ENCODE results near the gene TBRG4. TPM values are rescaled to one million over a fixed set of nuclear protein-coding genes. Genes with fewer than 3 reads are reported as not detected.
"Not testable (repeated sequence)": the region's sequence is repeated elsewhere in the genome, so short reads cannot be mapped to it uniquely, and the experiment has no call there.

TBRG4 gene
- 89.4 TPM for total RNA-seq

DNA sequence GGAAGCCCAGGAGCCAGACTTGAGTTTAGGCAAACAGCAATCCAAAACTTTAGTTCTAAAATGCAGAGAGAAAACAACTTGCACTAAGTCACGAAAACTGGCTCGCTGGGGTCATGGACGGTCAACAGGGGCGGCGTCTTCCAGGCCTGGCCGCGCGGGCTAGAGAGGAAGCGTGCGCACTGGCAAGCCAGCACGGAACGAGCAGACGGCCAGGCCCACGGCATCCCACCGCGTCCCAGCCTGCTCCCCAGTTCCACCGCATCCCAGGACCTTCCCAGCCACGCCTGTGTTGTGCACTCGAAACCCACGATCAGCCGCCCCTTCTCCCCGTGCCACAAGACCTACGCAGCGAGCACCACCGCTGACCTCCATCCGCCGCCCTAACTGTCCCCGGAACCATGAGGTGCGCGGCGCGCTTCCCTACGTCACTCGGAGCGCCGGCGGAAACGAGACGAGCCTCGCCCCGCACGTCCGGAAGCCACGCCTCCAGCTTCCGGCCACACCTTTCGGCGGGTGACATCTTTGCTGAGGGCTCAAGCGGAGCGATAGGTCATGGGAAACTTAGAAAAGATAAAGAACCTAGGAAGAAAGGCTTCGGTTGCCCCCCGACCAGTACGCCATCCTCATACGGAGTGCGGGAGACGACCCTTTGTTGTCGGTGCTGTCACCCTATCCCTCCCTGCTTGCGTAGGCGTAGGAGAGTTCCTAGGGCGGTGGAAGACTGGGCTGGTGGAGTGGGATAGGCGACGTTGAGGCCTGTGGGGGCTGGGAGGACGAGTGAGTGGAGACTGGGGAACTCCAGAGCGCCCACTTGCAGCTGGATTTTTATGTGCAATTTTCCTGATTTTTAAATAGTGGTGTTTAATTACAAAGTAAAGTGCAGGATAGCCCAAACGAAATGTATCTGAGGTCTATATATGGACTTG, at the start of gene TBRG4:
Gene TBRG4 (minus strand): TSS at position 400 of the 926 bp plus-strand sequence. CDS start 2,460 bp downstream, outside the sequence.
- peak; percentile 95 for DNase-seq (ENCODE audit: low spot score)

DNA sequence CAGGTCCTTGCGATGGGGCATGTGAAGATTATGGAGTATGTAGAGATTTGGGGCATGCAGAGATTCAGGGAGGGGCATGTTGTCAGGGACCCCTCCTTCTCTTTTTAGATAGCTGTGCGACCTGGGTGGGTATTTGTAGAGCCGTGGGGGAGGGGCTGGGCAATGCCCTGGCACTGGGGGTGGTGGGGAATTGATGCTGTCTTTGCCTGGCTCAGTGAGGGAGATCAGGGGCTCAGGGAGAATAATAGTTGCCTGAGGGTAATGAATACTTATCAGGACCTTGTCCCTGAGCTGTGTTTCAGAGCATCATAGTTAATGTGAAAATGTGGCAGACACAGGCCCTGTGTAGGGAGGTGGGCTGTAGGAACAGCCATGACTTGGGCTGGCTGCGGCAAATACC, 49.6 kb upstream of the TBRG4 start:
- DNase-seq (ENCODE audit: low spot score): no peak

DNA sequence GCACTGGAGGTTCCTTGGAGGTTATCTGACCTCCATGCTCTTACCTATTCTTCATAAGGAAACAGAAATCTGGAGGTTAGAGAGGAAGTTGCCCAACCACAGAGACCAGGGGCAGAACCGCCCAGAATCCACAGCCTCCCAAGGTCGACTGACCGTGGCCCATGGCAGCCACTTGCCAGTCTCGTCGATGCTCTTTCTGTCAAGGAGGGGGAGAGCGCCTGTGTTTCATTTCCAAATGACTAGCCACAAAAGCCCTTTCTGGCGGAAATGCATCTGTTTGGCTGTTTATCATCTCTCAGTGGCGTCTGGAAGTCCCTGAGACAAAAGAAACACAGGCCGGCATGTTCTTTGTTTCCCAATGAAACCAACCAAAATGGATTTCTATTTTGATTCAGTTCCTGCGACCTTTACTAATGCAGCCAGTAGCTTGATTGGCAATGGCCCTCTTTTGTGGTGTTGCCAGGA, 49.0 kb upstream of the TBRG4 start:
- no peak for DNase-seq (ENCODE audit: low spot score)

DNA sequence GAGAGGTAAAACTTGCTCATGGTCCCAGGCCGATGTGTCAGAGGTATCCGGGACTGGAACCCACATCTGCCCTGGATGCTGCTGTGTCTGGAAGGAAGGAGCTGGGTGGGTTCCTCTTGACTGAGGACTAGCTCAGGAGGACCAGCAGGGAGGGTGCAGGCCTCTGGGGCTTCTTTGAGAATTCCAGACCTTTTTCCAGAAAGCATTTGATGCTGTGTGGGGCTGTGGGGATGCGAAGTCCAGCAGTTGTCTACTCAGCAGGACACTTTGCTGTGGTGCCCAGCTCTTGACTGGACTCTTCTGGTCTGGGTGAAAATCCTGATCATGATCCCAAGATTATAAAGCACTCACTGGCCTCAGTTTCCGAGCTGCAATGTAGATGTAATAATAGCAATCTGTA, 47.8 kb upstream of the TBRG4 start:
- DNase-seq (ENCODE audit: low spot score): no peak

DNA sequence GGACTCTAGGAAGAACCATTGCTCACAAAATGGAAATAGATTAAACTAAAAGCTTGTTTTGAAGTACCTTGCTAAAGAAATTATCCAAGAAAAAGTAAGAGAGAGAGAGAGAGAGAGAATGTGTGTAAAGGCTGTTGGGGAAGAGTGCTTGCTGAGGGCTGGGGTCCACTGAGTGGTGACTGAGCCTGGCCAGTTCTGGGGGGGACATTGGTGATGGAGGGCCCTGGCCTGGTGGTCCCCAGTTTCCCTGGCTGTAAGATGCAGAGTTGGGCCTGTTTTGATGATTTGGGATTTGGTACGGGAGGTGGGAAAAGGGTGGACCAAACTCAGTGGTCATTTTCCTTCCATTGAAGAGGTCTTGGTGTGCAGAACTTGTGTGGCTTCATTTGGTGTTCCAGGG, 47.0 kb upstream of the TBRG4 start:
- no peak for DNase-seq (ENCODE audit: low spot score)

DNA sequence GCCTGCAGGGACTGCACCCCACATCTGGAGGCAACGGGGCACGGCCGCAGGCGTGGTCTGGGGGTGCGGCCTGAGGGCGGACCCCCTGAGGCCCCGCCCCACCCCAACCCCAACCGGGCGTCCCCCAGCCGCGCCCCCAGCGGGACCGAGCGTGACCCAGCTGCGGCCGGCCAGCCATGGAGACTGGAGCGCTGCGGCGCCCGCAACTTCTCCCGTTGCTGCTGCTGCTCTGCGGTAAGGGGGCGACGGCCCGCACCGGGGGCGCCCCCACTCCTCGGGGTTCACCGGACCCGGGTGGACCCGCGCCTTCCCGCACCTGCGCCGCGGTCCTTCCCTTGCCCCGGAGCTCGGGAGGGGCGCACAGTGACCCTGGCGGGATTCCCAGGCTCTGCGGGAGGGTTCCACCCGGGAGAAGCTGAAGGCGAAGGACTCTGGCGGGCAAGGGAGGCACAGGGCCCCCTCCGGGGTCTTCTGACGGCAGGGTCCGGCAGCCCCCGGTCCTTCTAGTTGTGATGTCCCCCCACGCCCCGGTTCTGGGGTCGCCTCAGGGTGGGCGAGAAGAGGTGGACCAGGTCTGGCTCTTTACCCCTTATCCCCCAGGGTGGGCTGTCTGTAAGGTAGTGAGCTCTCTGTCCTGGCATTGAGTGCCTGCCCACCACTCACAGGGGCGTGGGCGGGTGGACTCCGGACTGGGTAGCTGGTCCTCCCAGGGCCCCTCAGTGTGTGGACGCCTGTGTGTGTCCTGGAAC, 46.3 kb upstream of the TBRG4 start, which contains the start of gene RAMP3:
Gene RAMP3 (plus strand): TSS at position 139 of the 749 bp plus-strand sequence. CDS start 38 bp downstream, at position 177.
- no peak for DNase-seq (ENCODE audit: low spot score)

DNA sequence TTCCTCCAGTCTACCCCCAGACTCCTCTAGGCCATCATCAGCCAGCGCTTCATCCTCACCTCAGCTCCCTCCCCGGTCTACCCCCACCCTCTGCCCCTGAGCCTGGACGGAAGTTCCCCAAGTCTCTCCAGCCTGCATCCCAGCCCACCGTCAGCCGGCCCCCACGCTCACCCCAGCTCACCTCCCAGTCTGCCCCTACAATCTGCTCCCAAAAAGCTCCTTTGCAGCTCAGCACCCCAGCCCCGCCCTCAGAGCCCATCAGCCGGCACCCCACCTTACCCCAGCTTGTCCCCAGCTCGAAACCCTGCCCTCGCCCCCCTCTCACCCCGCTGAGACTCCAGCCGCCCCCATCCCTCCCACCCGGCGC, 45.8 kb upstream of the TBRG4 start:
- no peak for DNase-seq (ENCODE audit: low spot score)

DNA sequence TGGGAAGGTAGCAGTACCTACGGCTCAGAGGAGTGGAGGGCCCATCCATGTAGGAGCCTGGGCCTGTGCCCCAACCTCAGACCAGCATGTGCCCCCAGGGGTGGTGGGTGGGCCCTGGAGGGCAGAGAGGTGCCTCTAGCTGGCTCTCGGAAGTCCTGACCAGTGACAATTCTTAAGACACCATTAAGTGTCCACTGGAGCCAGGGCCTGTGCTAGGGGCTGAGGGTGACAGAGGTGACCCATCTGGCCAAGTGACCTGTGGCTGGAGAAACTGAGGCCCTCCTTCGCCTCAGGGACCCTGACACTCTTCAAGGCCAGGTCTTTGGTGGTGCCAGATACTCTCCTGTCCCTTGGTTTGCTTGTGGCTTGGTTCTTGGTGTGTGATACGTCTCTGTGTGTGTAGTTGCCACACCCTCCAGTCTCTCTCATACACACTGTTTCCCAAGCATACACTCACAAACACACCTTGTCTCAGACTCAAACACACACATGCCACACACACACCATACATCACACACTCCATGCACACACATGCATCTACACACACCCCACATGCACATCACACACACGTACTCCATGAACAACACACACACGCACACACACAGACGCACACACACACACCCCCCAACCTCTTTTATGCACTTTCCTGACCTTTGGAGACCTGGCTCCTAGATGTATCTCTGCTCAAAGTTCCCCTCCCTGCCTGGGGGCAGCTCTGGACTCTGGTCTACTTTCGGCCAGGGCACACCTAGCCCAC, 45.2 kb upstream of the TBRG4 start:
- DNase-seq (ENCODE audit: low spot score): no peak

DNA sequence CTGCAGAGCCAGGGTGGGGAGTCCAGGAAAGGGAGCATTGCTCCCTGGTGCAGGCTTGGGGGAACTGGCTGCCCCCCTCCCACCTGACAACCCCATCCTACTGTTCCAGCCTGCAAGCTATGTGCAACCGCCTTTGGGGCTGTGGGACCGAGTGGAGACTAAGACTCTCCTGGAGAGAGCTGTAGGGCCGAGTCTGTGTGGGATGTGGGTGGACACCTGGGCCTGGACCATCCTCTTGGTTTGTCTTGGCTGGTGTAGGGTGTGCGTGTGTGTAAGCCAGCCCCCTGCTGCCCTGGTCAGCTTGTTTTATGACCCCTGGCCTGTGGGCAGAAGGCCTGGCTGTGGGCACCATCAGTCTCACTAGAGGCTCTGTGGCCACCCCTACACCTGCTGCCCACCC, 44.4 kb upstream of the TBRG4 start:
- DNase-seq (ENCODE audit: low spot score): no peak

DNA sequence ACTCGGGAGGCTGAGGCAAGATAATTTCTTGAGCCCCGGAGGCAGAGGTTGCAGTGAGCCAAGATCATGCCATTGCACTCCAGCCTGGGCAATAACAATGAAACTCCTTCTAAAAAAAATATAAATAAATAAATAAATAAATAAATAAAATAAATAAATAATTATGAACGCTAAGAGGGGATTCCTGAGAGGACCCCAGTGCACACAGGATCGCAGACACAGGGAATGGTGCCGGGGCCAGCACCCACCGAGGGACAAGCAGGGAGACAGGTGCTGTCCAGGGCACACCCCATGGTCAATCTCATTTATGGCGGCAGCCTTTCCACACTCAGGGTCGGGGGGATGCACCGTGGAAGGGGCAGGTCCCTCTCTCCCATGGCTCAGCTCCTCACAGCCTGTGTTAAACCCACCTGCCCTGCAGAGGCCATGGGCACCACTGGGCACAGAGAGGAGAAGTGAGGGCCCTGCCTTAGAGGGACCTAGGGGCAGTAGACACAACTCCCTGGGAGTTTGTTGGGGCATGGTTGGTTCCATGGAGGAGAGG, 43.9 kb upstream of the TBRG4 start:
- DNase-seq (ENCODE audit: low spot score): no peak

DNA sequence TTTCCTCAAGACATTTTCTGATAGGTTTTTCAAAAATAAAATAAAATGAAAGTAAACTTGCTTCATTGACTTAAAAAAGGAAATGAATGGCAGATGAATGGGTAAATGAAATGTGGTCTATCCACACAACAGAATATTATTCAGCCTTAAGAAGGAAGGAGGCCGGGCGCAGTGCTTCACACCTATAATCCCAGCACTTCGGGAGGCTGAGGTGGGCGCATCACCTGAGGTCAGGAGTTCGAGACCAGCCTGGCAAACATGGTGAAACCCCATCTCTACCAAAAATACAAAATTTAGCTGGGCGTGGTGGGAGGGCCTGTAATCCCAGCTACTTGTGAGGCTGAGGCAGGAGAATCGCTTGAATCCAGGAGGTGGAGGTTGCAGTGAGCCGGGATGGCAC, 42.4 kb upstream of the TBRG4 start:
- not testable (repeated sequence) for DNase-seq (ENCODE audit: low spot score)

DNA sequence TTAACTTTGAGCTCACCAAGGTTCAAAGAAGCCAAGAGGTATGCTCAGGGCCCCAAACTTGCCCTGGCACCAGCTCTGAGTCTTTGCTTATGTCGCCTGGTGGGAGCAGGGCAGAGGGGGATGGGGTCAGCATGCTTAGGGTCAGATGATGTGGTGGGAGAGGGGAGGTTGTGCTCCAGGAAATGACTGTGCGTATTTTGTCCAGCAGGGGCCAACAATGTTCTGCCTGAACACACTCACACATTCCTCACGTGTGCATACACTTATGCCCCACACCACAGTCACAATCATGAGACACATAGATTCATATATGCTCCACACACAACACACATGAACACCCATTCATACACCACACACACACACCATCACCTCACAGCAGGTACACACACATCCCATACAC, 41.7 kb upstream of the TBRG4 start:
- no peak for DNase-seq (ENCODE audit: low spot score)

DNA sequence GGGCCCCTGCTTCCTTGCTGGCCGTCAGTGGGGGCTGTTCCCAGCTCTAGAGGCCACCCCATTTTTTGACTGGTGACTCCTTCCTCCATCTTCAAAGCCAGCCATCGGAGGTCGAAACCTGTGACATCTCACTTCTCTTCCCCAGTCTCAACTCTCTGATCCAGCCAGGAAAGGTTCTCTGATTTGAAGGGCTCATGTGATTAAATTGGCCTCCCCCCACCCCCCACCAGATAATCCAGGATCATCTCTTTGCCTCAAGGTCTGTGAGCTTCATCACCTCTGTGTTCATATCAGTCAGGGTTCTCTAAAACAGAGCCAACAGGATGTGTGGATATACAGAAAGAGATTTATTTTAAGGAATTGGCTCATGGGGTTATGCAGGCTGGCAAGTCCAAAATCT, 40.5 kb upstream of the TBRG4 start:
- no peak for DNase-seq (ENCODE audit: low spot score)

DNA sequence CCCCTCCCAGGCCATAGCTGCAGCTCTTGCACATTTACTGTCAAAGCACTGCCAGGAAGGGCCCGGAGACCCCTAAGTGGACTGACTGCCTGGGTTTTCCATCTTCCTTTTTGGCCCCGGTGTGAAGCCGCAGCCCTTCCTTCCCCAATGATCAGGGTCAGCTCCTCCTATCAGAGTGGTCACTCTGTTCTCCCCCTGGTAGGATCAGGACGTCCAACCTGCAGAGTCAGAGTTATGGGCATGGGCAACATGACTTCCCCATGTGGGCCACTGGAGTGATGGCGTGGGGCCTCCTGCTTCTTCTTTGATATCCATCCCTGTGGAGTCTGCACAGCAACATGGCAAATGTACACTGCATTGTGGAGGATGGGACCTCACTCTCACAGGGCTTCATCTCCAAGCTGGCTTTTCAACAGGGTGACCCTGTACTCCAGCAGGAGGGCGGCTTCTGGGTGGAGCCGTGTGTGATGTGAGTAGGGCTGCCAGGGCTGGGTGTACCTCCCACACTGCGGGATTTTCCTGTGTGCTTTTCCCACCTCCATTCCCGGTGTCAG, 39.7 kb upstream of the TBRG4 start:
- no peak for DNase-seq (ENCODE audit: low spot score)

DNA sequence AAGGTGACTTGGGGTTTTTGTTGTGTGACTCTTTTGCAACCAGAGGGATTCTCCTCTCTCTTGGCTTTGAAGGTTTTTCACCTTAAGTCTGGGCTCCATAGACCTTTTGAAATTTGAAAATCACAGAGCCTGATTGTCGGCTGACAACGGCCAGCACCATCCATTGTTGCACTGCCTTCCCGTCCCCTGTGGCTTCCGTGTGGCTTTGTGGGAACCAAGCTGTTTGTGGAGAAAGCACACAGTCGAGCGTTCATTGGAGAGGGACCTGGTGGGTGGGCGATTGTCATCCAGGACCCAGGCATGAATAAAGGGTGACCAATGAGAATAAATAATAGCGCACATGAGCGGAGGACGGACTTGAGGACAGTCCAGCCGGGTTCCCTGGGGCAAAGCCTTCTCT, 38.7 kb upstream of the TBRG4 start:
- DNase-seq (ENCODE audit: low spot score): no peak

DNA sequence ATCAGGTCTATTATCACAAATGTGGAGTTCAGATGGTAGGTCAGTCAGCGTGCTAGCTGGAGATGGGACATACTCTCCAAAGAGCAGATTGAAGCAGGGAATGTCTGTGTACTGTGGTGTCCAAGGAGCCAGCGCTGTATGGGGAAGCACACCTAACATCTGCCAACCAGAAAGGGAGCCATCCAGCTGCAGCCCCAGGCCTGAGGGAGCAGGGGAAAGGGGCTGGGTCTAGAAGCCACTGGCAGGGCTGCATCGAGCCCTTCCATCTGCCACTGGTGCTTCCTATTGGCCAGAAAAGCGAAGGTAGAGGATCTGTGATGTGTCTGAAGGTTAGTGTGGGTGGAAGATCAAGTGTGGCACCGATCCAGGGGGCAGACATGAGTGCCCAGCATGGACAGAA, 38.1 kb upstream of the TBRG4 start:
- no peak for DNase-seq (ENCODE audit: low spot score)

DNA sequence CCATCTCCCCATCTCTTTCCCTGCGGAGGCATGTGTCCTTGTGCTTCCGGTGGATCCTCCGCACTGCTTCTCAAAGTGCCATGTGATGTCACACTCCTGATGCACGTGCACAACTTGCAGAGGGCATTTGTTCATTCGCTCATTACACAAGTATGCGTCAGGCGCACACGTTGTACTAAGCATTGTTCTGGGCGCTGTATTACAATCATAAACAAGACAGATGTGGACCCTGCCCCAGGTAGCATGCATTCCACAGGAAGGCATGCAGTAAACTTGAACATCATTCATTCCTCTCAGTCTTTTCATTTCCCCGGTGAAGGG, 37.1 kb upstream of the TBRG4 start:
- no peak for DNase-seq (ENCODE audit: low spot score)

DNA sequence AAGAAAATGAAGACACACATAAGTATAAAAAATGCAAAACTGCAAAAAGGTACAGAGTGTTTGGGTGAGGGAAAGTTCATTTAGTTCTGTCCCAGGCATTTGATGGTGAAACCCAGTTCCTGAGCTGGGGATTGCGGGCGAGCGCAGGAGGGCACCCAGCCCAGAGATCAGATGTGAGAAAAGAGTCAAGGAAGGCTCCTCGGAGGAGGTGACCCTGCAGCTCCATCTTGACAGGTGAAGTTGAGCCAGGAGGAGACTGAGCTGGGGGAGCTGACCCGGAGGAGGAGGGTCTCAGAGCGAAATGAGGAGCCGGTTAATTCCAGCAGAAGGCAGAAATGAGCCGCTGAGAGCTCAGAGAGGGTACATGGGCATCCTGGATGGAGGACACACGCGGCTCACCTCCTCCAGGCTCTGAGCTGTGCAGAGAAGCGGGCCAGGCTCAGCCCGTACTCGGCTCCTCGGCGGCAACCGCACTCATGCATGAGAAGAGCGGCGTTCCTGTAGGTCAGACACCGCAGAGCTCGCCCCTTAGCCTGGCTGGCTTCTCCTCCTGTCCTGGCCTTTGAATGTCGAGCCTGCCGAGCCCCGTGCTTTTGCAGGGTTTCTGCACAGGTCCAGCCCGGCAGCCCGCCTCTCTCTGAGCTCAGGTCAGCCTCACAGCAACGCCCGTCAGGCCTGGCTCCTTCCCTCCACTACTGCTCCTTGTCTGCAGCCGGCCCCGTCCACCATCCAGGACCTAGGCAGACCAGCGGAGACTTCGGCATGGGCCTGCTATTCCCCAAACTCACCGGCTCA, 36.6 kb upstream of the TBRG4 start:
- no peak for DNase-seq (ENCODE audit: low spot score)

DNA sequence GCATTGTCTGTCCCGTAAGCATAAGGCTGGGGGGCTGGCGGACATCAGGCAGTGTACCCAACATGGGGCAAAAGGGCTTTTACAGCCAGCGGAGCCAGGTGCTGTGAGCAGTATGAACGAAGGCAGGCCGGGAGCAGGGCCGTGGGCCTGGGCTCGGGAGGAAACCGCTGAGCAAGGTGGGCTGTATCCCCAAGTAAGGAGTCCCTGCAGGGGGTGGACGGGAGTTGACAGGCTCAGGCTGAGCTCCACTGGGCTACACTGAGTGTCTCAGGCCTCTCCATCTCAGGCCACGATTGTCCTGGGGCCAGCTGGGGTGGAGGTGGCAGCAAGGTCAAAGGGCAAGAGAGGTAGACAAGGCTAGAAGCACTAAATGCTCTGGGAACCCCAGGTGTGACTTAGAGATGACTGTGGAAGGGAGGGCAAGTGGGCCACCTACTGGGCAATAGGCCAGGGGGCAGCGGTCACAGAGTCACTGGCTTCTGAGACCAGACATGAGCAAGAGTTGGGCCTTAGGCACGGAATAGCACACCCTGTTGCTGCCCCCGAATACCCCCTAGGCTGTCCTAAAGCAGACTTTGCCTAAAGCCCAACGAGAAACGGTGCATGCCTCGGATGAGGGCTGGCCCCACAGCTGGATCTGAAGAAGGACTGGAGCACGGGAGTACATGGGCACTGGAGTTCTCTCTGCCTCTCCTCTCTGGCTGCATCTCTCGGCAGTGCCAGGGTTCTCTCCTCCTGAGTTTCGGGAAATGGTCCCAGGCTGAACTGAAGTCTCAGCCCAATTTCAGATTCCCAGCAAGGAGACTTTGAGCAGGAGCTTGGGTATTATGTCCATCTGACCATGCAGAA, 35.3 kb upstream of the TBRG4 start:
- DNase-seq (ENCODE audit: low spot score): no peak

DNA sequence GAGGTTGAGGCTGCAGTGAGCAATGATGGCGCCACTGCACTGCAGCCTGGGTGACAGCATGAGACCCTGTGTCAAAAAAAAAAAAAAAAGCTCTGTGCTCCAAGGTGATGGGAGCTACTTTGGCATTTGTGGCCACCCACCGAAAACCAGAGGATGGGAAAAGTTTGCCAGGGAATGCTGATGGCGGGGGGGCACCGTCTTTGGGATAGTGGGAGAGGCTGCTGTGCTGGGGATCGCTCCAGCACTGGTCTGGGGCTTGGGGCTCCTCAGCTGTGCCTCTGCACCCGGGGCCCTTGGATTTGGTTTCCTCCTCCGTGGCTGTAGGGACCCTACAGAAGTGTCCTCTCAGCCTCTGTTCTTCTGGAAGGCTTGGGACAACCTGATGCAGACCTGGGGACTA, 34.4 kb upstream of the TBRG4 start:
- DNase-seq (ENCODE audit: low spot score): no peak

All from ureter (tissue), 1 donor.